Measurements from ENCODE around the gene MAGI2. TPM values are rescaled to one million over a fixed set of nuclear protein-coding genes. Genes with fewer than 3 reads are reported as not detected.

Gene MAGI2
- total RNA-seq, 2 donors from 2014 or later, result 18.3 to 31.8 TPM

DNA sequence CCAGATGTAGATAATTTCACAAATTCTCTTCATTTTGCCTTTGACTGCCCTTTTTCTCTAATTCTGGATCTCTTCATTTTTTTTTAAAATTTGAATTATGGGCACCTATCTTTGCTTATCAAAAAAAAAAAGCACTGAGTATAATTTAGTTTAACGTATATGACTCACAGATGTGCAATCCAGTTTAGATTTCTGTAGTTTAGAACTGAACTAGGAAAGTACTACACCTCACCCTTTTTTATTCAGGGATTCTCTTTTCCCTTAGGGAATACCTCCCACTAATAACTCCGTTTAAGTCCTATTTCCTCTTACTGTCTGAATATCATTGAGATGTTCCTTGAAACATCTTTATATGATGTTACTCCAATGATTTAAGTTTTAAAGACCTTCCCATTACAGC is 665.0 kb downstream of the MAGI2 start:
- ATAC-seq (ENCODE audit: insufficient number of reproducible peaks, low FRiP score, low read depth), result no peak
- H3K4me1 ChIP-seq (ENCODE audit: control insufficient read depth in 1 of 2, low read depth in 2 of 2), result no peaks in the 10 kb centered on the region

GRCh38 chr7:78787854-78788253 is 665.6 kb downstream of the MAGI2 start:
- no peak overlapping the region for H3K4me3 ChIP-seq
- no peaks in the 10 kb centered on the region for H3K27me3 ChIP-seq (replicated peaks; ENCODE audit: insufficient read depth)
- ATAC-seq (ENCODE audit: insufficient number of reproducible peaks, low FRiP score, low read depth) (no peak), DNase-seq (ENCODE audit: low spot score) (no peak)
- no peaks in the 10 kb centered on the region for H3K4me1 ChIP-seq (ENCODE audit: control insufficient read depth in 1 of 2, low read depth in 2 of 2)
- H3K27ac ChIP-seq, result no peak overlapping the region
- H3K9me3 ChIP-seq, result no peaks in the 10 kb centered on the region
- TF ChIP-seq, protein P1, sequence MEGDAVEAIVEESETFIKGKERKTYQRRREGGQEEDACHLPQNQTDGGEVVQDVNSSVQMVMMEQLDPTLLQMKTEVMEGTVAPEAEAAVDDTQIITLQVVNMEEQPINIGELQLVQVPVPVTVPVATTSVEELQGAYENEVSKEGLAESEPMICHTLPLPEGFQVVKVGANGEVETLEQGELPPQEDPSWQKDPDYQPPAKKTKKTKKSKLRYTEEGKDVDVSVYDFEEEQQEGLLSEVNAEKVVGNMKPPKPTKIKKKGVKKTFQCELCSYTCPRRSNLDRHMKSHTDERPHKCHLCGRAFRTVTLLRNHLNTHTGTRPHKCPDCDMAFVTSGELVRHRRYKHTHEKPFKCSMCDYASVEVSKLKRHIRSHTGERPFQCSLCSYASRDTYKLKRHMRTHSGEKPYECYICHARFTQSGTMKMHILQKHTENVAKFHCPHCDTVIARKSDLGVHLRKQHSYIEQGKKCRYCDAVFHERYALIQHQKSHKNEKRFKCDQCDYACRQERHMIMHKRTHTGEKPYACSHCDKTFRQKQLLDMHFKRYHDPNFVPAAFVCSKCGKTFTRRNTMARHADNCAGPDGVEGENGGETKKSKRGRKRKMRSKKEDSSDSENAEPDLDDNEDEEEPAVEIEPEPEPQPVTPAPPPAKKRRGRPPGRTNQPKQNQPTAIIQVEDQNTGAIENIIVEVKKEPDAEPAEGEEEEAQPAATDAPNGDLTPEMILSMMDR (IDR thresholded peaks at IDR 0.05), result no peak
- no peaks in the 10 kb centered on the region for H3K36me3 ChIP-seq

More for the DNA sequence above, 665.0 kb downstream of the MAGI2 start:
- no peaks in the 10 kb centered on the region for H3K27me3 ChIP-seq (replicated peaks; ENCODE audit: insufficient read depth)
- no peak for DNase-seq (ENCODE audit: low spot score)
- no peak overlapping the region for H3K27ac ChIP-seq
- TF ChIP-seq, protein P1 (IDR thresholded peaks at IDR 0.05), result no peak
- no peak overlapping the region for H3K4me3 ChIP-seq
- H3K9me3 ChIP-seq, result no peaks in the 10 kb centered on the region
- H3K36me3 ChIP-seq, result no peaks in the 10 kb centered on the region

DNA sequence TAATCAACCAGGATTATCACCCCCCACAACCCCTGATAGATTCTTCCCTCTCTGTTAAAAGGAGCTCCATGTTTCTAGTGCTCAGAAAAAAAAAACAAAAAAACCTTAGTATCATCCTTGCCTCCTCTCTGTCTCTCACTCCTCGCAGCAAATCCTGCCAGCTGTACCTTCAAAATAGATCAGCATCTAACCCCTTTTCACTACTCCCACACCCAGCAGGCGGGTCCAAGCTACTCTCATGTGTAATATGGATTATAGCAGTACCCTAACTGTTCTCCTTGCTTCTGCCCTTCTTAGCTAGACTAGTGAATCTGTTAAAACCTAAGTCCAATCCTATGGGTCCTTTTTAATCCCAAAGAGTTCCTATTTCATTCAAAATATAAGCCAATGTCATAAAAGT is 667.4 kb downstream of the MAGI2 start:
- TF ChIP-seq, protein P1 (IDR thresholded peaks at IDR 0.05), result no peak
- no peak for ATAC-seq (ENCODE audit: insufficient number of reproducible peaks, low FRiP score, low read depth)
- H3K9me3 ChIP-seq, result no peaks in the 10 kb centered on the region
- no peaks in the 10 kb centered on the region for H3K36me3 ChIP-seq
- no peak overlapping the region for H3K27ac ChIP-seq
- no peak overlapping the region for H3K4me3 ChIP-seq
- no peaks in the 10 kb centered on the region for H3K27me3 ChIP-seq (replicated peaks; ENCODE audit: insufficient read depth)
- H3K4me1 ChIP-seq (ENCODE audit: control insufficient read depth in 1 of 2, low read depth in 2 of 2), result no peaks in the 10 kb centered on the region
- DNase-seq (ENCODE audit: low spot score), result no peak

GRCh38 chr7:78783179-78783962 is 670.1 kb downstream of the MAGI2 start:
- Histone ChIP-seq H3K27ac (no peak overlapping the region), H3K4me1 (ENCODE audit: control insufficient read depth in 1 of 2, low read depth in 2 of 2) (no peaks in the 10 kb centered on the region), H3K36me3 (no peaks in the 10 kb centered on the region), H3K27me3 (replicated peaks; ENCODE audit: insufficient read depth) (no peaks in the 10 kb centered on the region), H3K9me3 (no peaks in the 10 kb centered on the region), H3K4me3 (no peak overlapping the region)
- TF ChIP-seq, protein P1 (IDR thresholded peaks at IDR 0.05), result no peak
- ATAC-seq (ENCODE audit: insufficient number of reproducible peaks, low FRiP score, low read depth), result no peak
- DNase-seq (ENCODE audit: low spot score), result no peak

DNA sequence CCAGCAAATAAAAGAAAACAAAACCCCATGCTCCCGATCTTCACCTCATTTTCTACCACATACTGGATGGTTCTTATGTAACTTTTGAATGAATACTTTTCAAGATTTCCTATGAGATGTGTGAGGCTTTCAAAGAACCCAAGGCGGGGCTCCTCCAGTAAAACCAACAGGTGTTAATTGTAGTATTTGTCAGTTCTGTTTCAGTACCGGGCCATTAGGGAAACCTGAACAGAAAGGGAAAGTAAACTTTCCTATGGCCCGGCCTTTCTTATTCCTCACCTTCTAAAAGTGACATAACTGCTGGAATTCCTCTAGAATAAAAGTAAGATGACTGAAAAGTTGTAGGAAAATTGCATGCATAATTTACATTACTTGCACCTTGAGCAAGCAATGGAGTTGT is 672.9 kb downstream of the MAGI2 start:
- H3K27me3 ChIP-seq (replicated peaks; ENCODE audit: insufficient read depth), result no peaks in the 10 kb centered on the region
- H3K36me3 ChIP-seq, result no peaks in the 10 kb centered on the region
- H3K4me3 ChIP-seq, result no peak overlapping the region
- DNase-seq (ENCODE audit: low spot score) (no peak), ATAC-seq (ENCODE audit: insufficient number of reproducible peaks, low FRiP score, low read depth) (no peak)
- H3K27ac ChIP-seq, result no peak overlapping the region
- no peaks in the 10 kb centered on the region for H3K9me3 ChIP-seq
- no peaks in the 10 kb centered on the region for H3K4me1 ChIP-seq (ENCODE audit: control insufficient read depth in 1 of 2, low read depth in 2 of 2)
- TF ChIP-seq, protein P1 (IDR thresholded peaks at IDR 0.05), result no peak
